Measurements from ENCODE around the gene IL15.
"Not testable (repeated sequence)": the region's sequence is repeated elsewhere in the genome, so short reads cannot be mapped to it uniquely, and the experiment has no call there.

Gene IL15, protein sequence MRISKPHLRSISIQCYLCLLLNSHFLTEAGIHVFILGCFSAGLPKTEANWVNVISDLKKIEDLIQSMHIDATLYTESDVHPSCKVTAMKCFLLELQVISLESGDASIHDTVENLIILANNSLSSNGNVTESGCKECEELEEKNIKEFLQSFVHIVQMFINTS

DNA sequence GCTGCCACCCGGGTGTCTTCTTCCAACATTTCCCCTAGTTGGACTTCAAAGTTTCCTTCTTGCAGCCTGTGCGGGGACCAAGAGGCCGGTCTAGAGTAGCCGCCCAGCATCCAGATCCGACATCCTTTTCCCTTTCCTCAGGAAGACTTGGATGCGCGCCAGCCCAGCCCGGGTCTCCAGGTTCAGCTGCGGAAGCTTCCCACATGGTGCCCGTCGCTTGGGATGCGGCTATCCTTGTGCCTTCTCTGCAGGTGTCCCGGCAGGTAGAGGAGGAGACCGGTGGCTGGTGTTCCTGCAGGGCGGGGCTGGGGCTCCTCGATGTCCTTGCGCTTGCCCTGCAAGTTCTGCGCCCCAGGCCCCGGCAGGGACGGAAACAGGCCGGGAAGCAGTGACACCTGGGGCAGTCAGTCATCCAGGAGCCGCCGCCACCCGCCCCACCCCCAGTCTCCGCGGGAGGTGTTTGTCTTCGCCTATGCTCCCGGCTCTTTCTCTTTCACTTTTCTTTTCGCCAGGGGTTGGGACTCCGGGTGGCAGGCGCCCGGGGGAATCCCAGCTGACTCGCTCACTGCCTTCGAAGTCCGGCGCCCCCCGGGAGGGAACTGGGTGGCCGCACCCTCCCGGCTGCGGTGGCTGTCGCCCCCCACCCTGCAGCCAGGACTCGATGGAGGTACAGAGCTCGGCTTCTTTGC is at the start of gene IL15:
Gene IL15 (plus strand): TSS at position 502 of the 689 bp plus-strand sequence. CDS start 82,882 bp downstream, outside the sequence.
- DNase-seq, result peak; percentile 78

DNA sequence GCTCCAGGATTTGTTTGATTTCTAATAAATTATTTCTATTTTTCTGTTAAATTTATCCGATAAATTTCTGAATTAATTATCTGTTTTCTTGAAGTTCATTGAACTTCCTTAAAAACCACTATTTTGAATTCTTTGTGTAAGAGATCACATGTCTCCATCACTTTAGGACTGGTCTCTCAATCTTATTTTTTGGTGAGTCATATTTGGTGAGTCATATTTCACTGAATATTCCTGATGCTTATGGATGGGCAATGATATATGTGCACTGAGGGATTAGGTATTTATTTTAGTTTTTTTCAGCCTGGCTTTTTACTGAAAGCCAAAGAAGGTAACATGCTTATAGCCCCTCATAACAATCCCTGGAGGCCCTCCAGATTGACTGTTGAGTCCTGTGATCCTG is 48.5 kb upstream of the IL15 start:
- no peak for DNase-seq

DNA sequence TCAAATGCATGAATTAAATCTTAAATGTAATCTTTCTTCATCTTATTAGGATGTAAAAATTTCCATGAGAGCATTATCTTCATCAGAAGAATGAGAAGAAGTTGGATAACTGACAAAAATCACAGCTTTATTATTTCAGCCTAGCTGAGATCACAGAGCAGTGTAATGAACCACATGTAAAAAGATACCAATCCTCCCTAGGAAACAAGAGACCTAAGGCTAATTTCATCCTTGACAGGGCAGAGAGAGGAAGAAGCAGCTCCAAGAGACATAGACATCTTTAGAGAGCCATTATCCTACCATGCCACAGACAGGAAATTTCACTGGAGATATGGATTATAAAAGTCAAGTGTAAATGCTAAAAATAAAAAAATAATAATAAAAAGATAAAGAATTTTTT is 40.9 kb upstream of the IL15 start:
- no peak for DNase-seq

DNA sequence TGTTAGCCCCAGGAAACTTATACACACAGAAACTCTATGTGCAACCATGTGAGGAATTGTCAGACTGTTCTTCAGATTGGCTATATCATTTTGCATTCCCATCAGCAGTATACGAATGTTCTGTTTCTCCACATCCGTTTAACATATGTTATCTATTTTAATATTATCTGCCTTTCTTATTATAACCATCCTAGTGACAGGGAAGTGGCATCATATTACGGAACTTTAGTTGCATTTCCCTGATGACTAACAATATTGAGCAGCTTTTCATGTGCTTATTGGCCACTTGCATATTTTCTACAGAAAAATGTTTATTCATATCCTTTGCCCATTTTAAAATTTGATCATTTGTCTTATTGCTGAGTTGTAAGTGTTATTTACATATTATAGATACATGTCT is 36.5 kb upstream of the IL15 start:
- DNase-seq, result no peak

DNA sequence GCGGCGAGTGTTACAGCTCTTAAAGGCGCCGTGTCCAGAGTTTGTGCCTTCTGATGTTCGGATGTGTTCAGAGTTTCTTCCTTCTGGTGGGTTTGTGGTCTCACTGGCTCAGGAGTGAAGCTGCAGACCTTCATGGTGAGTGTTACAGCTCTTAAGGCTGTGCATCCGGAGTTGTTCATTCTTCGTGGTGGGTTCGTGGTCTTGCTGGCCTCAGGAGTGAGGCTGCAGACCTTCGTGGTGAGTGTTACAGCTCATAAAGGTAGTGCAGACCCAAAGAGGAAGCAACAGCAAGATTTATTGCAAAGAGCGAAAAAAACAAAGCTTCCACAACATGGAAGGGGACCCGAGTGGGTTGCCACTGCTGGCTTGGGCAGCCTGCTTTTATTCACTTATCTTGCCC is 31.7 kb upstream of the IL15 start:
- not testable (repeated sequence) for DNase-seq

DNA sequence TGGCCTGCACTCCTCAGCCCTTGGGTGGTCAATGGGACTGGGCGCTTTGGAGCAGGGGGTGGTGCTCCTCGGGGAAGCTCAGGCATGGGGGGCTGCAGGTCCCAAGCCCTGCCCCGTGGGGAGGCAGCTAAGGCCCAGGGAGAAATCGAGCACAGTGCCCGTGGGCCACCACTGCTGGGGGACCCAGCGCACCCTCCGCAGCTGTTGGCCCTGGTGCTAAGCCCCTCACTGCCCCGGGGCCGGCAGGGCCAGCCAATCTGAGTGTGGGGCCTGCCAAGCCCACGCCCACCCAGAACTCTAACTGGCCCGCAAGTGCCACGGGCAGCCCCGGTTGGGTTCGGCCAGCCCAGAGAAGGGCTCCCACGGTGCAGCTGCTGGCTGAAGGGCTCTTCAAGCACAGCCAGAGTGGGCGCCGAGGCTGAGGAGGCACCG is 30.9 kb upstream of the IL15 start:
- DNase-seq, result no peak

DNA sequence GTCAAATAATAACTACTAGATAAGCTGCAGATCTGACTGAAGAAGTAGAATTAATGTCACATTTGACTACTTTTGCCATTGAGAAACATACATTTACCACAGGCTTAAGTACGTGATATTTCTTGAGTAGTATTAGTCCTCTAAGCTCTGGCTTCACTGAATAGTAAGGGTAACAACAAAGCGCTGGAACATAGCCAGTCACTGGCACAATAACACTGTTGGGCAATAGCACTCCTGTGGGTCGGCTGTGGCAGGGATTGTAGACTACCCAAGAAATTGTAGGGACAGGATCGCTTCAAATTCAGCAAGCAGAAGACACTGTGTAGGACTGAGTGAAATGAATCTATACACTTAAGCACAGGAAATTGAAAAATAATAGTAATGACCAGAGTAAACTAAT is 27.1 kb upstream of the IL15 start:
- DNase-seq, result no peak

DNA sequence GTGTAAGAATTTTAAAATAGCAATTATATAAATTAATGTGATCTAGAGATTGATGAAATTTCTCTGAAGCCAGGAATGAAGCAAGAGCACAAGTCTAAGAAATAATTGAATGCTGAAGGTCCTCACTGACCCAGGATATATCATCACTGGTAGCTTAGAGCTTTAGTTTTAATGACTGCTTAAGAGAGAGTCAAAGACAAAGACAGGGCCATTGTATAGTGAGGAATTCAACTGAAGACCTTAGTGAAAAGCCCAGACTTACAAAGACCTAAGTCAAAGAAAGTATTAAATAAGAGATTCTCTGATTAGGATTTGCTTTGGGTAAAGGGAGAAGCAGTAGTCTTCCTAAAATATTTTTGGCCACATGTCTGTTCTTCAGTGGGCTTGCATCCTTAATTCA is 26.0 kb upstream of the IL15 start:
- no peak for DNase-seq

DNA sequence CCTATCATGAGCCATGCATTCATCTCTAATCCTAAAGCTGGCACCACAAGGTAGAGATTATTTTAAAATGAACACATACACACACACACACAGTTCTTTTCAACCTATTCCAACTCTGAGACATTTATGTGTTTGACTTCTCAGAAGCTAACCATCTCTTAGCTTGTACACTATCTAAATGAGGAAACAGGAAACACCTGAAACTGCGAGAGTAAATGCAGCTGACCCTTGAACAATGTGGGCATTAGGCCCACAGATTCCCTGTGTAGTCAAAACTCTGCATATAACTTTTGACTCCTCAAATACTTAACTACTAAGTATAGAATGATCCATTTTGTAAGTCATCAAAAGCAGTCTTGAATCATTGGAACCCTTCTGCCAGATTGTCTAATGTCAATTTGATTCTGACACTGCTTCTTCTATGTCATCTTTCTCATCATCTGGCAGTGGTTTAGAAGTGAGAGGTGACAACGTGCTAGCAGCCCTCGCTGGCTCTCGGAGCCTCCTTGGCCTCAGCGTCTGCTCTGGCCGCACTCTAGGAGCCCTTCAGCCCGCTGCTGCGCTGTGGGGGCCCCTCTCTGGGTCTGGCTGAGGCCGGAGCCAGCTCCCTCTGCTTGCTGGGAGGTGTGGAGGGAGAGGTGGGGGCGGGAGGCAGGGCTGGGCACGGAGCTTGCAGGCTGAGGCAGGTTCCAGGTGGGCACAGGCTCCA is 21.4 kb upstream of the IL15 start:
- no peak for DNase-seq

DNA sequence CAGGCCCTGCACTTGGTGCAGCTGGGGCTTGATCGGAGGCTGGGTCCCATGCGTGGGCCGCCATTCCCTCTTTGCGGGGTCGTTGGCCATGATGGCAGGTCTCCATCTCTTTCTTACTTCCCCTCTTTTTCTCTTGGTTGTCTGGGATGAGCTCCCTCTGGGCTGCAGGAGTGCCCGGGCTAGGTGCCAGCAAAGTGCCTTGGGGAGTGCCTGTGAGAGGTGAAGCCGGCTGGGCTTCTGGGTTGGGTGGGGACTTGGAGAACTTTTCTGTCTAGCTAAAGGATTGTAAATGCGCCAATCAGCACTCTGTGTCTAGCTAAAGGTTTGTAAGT is 20.8 kb upstream of the IL15 start:
- not testable (repeated sequence) for DNase-seq

DNA sequence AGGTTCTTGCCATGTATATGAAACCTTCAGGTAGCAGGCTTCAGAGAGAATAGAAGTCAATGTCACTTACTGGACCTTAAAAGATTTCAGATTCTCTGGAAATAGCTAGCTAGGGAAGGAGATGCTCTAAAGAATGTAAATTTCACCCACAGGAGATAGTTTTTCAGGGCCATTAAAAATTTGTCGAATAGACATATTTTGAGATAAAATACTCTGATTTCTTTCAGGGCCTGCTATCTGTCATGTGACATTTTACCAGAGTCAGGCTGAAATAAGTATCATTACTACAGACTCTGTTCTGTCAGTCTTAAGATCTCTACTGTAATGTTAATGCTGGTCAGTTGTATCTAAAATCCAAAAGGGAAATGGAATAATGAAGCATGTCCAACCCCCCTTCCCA is 15.7 kb upstream of the IL15 start:
- DNase-seq, result no peak

DNA sequence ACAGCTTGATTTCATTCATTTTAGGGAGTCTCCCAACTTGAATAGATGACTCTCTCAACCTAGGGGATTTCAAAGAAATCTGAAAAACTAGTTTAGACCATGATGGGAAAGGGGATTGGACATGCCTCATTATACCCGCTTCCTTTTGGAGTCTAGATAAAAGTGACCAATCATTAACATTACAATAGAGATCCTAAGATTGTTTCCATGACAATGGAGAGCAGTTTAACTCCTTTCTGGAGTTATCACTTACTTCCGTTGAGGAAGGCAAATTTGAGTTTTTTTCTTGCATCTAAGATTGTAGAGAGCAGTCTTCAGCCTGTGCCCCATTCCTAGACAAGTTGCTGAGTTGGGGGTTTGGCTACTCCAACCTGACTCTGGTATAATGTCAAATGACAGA is 11.4 kb upstream of the IL15 start:
- no peak for DNase-seq

DNA sequence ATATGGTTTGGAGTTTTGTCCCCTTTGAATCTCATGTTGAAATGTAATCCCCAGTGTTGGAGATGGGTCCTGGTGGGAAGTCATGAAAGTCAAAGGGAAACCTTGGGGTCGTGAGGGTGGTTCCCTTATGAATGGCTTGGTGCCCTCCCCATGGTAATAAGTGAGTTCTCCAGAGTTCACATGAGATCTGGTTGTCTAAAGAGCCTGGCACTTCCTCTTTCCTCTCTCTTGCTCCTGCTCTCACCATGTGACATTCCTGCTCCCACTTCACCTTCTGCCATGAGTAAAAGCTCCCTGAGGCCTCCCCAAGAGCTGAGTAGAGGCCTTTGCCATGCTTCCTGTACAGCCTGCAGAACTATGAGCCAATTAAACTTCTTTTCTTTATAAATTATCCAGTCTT is 5.5 kb upstream of the IL15 start:
- no peak for DNase-seq

DNA sequence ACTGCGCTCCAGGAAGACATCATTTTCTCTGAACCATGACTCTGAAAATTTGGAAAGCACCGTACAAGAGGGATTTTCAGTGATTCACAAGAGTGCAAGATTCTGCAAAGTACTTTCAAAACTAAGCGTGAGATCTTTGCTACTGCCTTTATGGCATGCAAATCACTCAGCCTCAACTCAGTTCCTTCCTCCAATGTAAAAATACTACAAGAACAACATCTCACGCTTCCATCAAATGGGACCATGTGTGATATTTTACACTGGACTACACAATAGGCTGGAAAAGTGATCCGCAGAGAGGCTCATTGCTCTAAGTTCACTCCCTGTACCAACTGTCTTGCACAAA is 674 bp upstream of the IL15 start:
- DNase-seq, result no peak

DNA sequence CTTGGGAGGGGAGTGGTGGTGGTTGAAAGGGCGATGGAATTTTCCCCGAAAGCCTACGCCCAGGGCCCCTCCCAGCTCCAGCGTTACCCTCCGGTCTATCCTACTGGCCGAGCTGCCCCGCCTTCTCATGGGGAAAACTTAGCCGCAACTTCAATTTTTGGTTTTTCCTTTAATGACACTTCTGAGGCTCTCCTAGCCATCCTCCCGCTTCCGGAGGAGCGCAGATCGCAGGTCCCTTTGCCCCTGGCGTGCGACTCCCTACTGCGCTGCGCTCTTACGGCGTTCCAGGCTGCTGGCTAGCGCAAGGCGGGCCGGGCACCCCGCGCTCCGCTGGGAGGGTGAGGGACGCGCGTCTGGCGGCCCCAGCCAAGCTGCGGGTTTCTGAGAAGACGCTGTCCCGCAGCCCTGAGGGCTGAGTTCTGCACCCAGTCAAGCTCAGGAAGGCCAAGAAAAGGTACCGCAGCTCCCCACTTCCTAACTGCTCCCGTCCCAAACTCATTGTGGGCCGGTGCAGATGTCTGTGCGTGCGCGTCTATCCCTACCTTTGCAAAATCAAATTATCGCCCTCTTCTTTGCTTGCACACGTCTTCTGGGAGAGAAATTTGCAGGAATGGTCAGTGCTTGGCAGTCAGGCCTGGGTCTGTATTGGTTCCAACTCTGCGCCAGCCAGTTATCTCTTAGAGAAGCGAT is 533 bp downstream of the IL15 start:
- DNase-seq, result peak; percentile 42

DNA sequence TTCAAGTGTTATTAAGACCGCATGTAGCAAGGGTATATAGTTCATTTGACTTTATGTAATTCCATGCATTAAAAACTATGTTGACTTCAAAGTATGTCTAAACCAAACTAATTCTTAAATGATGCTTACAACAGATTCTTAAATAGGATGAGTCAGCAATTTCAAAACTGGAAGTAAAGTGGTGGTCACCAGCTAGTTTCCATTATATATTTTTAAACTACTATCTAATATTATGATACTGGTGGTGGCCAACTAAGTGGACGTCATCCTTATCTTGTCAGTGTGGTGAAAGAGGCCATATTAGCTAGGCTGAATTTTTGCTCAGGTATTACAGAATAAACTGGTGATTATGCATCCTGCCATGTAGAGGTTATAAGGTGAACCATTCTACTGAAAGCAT is 1.2 kb downstream of the IL15 start:
- DNase-seq, result no peak

DNA sequence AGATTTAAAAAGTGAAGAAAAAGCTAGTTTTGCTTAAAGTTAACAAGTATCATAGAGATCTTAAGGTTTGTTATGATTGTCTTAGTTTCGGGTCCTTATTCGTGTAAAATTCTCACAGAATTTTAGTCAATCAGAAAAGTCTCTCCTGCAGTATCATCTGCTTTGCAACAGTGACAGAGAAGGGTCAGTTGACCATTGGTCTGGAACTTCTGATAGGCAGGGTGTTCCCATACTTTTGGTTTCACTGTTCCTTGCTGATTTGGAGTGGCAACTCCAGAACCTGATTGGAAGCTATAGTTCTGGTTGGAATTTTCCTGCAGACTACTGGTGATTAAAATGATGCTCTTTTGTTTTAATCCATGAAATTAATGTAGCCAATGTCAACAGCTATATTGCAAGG is 1.8 kb downstream of the IL15 start:
- no peak for DNase-seq

DNA sequence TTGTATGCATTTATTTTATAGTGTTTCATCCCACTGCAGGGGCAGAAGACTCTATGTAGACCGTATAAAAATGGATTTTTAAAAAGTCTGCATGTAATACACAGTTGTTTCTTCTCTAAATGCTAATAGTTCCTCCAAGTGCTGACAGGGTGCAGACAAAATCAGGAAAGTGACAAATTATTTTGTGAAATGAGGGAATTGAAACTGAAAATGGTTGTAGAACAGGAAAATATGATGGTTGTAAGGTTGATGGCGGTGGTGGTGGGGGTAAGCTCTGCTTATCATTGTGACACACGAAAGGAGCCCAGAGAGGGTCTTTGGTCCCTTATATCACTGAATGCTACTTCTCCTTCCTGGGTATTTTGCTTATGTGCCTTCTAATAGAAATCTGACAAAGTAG is 4.3 kb downstream of the IL15 start:
- no peak for DNase-seq

DNA sequence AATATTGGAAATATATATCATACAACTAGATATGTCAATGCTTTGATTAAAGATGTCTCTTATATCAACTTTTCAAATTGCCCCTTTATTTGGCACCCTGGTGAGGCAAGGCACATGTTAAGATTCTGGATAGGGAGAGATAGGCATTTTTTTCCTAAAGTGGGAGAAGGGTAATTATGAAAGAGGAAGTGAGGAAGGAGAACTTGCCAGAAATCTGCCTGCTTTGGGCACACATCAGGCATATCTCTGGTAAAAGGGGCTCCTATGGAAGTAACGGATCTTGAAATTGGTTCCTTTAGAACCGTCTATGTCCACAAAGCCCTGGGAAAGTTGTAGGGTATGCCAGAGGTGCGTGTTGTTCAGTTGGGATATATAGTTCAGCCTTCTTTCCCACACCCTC is 5.7 kb downstream of the IL15 start:
- DNase-seq, result no peak

DNA sequence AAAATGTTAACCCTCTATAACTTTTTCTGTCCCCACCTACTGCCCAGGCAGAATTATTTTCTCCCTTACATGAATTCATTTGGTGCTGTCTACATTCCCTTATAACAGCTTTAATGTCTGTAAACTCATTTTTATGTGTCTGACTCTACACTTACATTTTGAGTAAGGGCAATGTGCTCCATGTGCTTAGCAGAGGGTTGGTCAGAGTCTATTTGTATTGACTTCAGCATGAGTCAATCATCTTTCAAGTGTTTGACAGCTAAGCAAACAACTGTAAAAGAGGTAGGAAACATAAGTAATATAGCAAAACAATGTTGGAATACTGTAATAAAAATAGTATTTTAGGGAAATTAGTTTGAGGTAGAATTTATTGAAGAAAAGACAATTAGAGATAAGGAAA is 6.3 kb downstream of the IL15 start:
- no peak for DNase-seq

DNA sequence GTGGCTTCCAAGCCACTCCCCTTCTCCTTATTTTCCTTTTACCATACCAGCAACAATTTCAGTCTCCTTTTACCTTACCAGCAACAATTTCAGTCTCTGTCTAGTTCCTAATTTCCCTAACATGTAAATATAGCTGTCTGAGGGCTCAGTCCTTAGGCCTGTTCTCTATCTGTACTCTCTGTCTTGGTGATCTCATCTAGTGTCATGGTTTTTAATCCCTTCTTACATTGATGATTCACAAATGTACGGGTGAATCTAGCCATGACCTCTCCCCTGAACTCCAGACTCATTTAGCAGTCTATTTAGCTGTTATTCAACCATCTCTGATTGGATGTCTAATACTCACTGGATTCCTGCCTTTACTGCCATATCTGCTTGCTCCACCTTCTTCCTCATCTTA is 7.2 kb downstream of the IL15 start:
- no peak for DNase-seq

DNA sequence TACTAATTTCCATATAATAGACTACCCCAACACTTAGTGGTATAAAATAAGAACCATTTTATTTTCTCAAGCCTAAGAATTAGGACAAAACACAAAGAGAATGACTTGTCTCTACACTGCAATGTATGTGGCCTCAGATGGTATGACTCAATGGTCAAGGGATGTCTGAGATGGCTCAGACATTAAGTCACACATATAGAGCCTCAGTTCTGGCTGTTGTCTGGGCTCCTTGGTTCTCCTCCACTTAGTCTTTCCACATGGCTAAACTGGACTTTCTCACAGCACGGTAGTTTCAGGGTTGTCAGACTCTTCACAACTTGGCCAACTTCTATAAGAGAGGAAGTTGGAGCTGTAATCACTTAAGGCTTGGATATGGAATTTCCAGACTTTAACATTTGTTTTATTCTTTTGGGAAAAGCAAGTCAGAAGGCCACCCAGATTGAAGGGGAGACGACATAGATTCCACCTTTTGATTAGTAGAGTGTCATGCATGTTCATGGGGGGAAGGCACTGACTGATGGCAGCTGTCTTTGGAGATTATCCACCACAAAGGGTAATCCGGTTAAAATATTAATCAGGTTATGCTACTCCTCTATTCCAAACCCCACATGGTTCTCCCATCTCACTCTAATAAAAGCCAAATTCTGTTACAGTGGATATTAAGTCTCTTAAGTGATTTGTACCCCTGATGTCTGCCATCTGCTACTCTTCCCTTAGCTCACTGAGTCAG is 9.4 kb downstream of the IL15 start:
- no peak for DNase-seq

DNA sequence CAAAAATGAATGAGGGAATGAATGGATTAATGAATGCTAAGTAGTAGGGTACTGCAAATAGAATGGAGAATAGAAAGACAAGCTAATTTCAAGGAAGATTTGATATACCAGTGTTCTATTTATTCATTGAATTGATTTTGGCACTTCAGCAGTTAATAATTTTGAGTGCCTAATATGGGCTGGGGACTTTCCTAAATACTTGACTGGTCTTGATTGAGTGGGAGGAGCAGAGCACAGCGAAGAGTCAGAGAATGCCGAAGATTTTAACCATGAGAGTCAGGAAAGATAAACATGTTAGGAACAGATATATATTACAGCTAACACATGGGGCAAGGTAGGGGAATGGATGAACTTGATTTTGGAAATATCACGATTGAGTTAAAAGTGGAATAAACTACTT is 10.6 kb downstream of the IL15 start:
- DNase-seq, result no peak
